Activated CD4-positive, alpha-beta memory T cell treated with anti-CD3 and anti-CD28 coated beads for 36 hours (primary cell): ENCODE measurements around the gene GPC3. TPM values are rescaled to one million over a fixed set of nuclear protein-coding genes. Genes with fewer than 3 reads are reported as not detected.
A peak's percentile ranks its signal among the peaks of the same experiment; 100 is the strongest.

ENCODE experiments used
- CTCF ChIA-PET: fragments of 350-600 bp; sonication (Branson Sonifier 250); formaldehyde crosslinking; loops from one replicate; lab custom pipeline; 2021; ENCODE audit warnings: antibody characterized with exemption, inconsistent platforms; lab: Charles Lee
- POLR2A ChIA-PET: fragments of 350-600 bp; sonication (Branson Sonifier 250); formaldehyde crosslinking; loops from one replicate; lab custom pipeline; 2021; ENCODE audit warnings: antibody characterized with exemption; lab: Charles Lee
- DNase-seq: peaks from one replicate; pipeline ENCODE4 v3.0.0-alpha.2; 2020
- H3K27ac Mint-ChIP-seq: one replicate; pipeline ENCODE4 v1.8.0; 2021; ENCODE audit warnings: mixed read lengths
- H3K27me3 Mint-ChIP-seq: one replicate; pipeline ENCODE4 v1.8.0; 2021; ENCODE audit warnings: mixed read lengths
- H3K36me3 Mint-ChIP-seq: one replicate; pipeline ENCODE4 v1.8.0; 2021; ENCODE audit warnings: mixed read lengths
- H3K4me1 Mint-ChIP-seq: one replicate; pipeline ENCODE4 v1.8.0; 2021; ENCODE audit warnings: low read depth, mixed read lengths
- H3K4me3 Mint-ChIP-seq: one replicate; pipeline ENCODE4 v1.8.0; 2021; ENCODE audit warnings: mild to moderate bottlenecking, mixed read lengths
- H3K9me3 Mint-ChIP-seq: one replicate; pipeline ENCODE4 v1.8.0; 2021; ENCODE audit warnings: mixed read lengths
- intact Hi-C: fragments of 100-400 bp; cut with micrococcal nuclease; formaldehyde crosslinking; loops from one replicate; pipeline ENCODE4 v1.15.1; 2023
- total RNA-seq, 2 experiments: library from RNA; stranded (reverse); gene quantifications; one replicate each; pipeline ENCODE4 v1.2.3, GENCODE V29; 2021

GPC3 gene
- total RNA-seq, 2 experiments from 2014 or later, result 0.14 to 0.39 TPM

GRCh38 chrX:134013524-134013923 lies 28.1 kb upstream of the GPC3 start:
- no peak for DNase-seq
- H3K9me3 Mint-ChIP-seq, result no peaks in the 10 kb centered on the region
- H3K27ac Mint-ChIP-seq, result no peak overlapping the region
- H3K4me1 Mint-ChIP-seq, result peaks cover 7% of the 10 kb centered on the region
- no peak overlapping the region for H3K4me3 Mint-ChIP-seq
- intact Hi-C loops, result loop anchor here (1.0 to 5.0 kb wide), 2 partner anchors 173 to 639 kb away; no protein-coding TSS in a partner anchor
- ChIA-PET POLR2A (interaction anchor here (0.6 kb wide), 1 partner anchor 175 kb away, joined by 3 read pairs; no protein-coding TSS in a partner anchor), CTCF (interaction anchor here (0.6 to 1.2 kb wide), 3 partner anchors 93 to 183 kb away, joined by 3 read pairs; no protein-coding TSS in a partner anchor)
- H3K36me3 Mint-ChIP-seq, result no peaks in the 10 kb centered on the region
- H3K27me3 Mint-ChIP-seq, result peaks cover 4% of the 10 kb centered on the region

- peaks cover 7% of the 10 kb centered on the region for H3K4me1 Mint-ChIP-seq
- H3K4me3 Mint-ChIP-seq, result no peak overlapping the region
- ChIA-PET CTCF (interaction anchor here (0.6 to 1.2 kb wide), 3 partner anchors 93 to 182 kb away, joined by 3 read pairs; no protein-coding TSS in a partner anchor), POLR2A (interaction anchor here (0.6 kb wide), 1 partner anchor 175 kb away, joined by 3 read pairs; no protein-coding TSS in a partner anchor)
- peaks cover 5% of the 10 kb centered on the region for H3K27me3 Mint-ChIP-seq
- no peak overlapping the region for H3K27ac Mint-ChIP-seq
- intact Hi-C loops, result loop anchor here (1.0 to 5.0 kb wide), 2 partner anchors 173 to 639 kb away; no protein-coding TSS in a partner anchor
- DNase-seq, result no peak
- no peaks in the 10 kb centered on the region for H3K36me3 Mint-ChIP-seq
- H3K9me3 Mint-ChIP-seq, result no peaks in the 10 kb centered on the region
Measured at GRCh38 chrX:134013092-134013497, 27.7 kb upstream of the GPC3 start.

- Mint-ChIP-seq H3K27ac (no peak overlapping the region), H3K36me3 (no peaks in the 10 kb centered on the region), H3K4me3 (no peak overlapping the region), H3K27me3 (peaks cover 4% of the 10 kb centered on the region), H3K4me1 (peaks cover 9% of the 10 kb centered on the region), H3K9me3 (no peaks in the 10 kb centered on the region)
- CTCF ChIA-PET, result no interaction called here
- no peak for DNase-seq
- POLR2A ChIA-PET, result no interaction called here
- intact Hi-C loops, result loop anchor here (5.0 kb wide), 1 partner anchor 642 kb away; no protein-coding TSS in a partner anchor
Measured at GRCh38 chrX:134010690-134011089, 25.3 kb upstream of the GPC3 start.

DNA sequence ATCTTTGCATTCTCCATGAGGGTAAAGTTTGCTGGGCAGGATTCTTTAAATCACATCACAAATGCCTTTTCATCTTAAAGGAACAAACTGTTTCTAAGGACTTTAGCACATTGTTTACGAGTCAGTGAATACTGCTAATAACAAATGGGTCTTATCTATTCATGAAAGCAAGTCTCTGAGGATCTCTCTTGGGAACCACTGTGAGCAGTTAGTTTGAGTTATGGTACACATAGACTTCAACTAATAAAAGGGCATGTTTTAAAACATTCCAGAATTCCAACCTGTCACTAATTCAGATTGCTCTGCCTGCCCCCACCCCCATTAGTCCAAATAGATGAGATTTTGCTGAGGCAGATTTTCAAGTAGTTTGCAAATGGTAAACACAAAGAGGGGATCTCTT lies 22.3 kb upstream of the GPC3 start:
- no peaks in the 10 kb centered on the region for H3K36me3 Mint-ChIP-seq
- POLR2A ChIA-PET, result no interaction called here
- intact Hi-C loops, result no loop called here
- H3K27ac Mint-ChIP-seq, result no peak overlapping the region
- peaks cover 4% of the 10 kb centered on the region for H3K27me3 Mint-ChIP-seq
- CTCF ChIA-PET, result interaction anchor here (0.7 kb wide), 1 partner anchor 7 kb away, joined by 3 read pairs; no protein-coding TSS in a partner anchor
- DNase-seq, result no peak
- no peaks in the 10 kb centered on the region for H3K9me3 Mint-ChIP-seq
- H3K4me3 Mint-ChIP-seq, result no peak overlapping the region
- peaks cover 3% of the 10 kb centered on the region for H3K4me1 Mint-ChIP-seq

DNA sequence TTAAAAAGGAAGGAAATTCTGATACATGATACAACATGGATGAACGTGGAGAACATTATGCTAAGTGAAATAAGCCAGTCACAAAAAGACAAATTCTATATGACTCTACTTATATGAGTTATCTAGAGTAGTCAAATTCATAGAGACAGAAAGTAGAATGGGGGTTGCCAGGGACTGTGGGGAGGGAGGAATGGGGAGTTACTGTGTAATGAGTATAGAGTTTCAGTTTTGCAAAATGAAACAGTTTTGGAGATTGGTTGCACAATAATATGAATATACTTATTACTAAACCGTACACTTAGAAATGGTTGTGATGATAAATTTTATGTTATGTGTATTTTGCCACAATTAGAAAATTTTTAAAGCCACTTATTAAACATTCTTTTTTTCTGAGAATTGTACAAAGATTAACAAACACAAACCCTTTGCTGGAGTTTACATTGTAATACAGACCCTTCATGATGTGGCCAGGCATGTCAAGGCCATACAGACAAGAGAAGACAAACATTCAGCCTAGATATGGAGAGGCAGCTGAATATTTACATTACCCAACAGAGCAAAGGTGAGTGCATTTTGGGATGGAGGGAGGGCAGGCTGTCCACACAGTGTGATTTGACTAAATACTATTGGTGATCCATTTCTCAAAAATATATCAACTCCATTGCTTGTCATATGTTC lies 21.2 kb upstream of the GPC3 start:
- no peaks in the 10 kb centered on the region for H3K36me3 Mint-ChIP-seq
- ChIA-PET POLR2A (no interaction called here), CTCF (no interaction called here)
- no peak overlapping the region for H3K4me3 Mint-ChIP-seq
- no peaks in the 10 kb centered on the region for H3K9me3 Mint-ChIP-seq
- peak; percentile 46 for DNase-seq
- no peak overlapping the region for H3K27ac Mint-ChIP-seq
- intact Hi-C loops, result loop anchor here (1.0 kb wide), 1 partner anchor 153 kb away; no protein-coding TSS in a partner anchor
- peaks cover 4% of the 10 kb centered on the region for H3K27me3 Mint-ChIP-seq
- H3K4me1 Mint-ChIP-seq, result peaks cover 2% of the 10 kb centered on the region

GRCh38 chrX:134004084-134004483 lies 18.7 kb upstream of the GPC3 start:
- H3K9me3 Mint-ChIP-seq, result no peaks in the 10 kb centered on the region
- H3K36me3 Mint-ChIP-seq, result no peaks in the 10 kb centered on the region

DNA sequence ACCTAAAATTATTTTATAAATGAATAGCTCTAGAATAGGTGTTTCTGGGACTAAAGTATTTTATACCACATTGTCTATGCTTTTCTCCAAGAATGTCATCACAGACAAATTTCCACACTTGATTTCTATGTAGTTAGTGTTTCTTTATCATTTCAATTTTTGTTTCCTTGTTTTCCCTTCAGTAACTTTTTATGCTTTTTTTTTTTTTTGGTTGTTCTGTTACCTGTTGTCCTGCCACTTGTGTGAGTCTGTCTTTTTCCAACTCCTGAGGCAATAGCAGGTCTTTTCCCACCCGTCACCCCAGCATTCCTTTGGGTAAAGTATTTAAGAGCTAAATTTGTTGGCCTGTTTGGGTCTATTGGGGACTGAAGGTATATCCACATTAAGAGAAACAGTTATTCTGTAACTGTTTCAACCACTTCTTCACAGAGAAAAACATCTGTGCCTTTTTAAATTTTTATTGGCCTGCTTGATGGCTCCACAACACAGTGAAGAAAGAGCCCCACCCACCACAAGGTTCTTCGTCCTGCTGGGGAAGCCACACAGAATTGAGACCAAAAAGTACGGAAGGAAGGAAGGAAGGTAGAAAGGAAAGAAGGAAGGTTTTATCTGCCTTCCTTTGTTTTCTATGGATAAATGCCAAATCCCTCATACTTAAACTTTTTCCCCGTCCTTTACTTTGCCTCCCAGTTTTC lies 17.7 kb upstream of the GPC3 start:
- DNase-seq, result no peak
- Mint-ChIP-seq H3K9me3 (no peaks in the 10 kb centered on the region), H3K4me3 (no peak overlapping the region), H3K36me3 (no peaks in the 10 kb centered on the region), H3K4me1 (peaks cover 2% of the 10 kb centered on the region), H3K27ac (no peak overlapping the region), H3K27me3 (peaks cover 3% of the 10 kb centered on the region)
- intact Hi-C loops, result no loop called here
- ChIA-PET CTCF (no interaction called here), POLR2A (no interaction called here)

More at GRCh38 chrX:134004084-134004483, 18.7 kb upstream of the GPC3 start:
- ChIA-PET CTCF (no interaction called here), POLR2A (no interaction called here)
- no peak for DNase-seq
- H3K27ac Mint-ChIP-seq, result no peak overlapping the region
- H3K4me1 Mint-ChIP-seq, result peaks cover 2% of the 10 kb centered on the region
- intact Hi-C loops, result no loop called here
- no peak overlapping the region for H3K4me3 Mint-ChIP-seq
- peaks cover 4% of the 10 kb centered on the region for H3K27me3 Mint-ChIP-seq

- H3K27me3 Mint-ChIP-seq, result no peaks in the 10 kb centered on the region
- intact Hi-C loops, result no loop called here
- POLR2A ChIA-PET, result no interaction called here
Measured at GRCh38 chrX:134000260-134001245, 15.2 kb upstream of the GPC3 start.

DNA sequence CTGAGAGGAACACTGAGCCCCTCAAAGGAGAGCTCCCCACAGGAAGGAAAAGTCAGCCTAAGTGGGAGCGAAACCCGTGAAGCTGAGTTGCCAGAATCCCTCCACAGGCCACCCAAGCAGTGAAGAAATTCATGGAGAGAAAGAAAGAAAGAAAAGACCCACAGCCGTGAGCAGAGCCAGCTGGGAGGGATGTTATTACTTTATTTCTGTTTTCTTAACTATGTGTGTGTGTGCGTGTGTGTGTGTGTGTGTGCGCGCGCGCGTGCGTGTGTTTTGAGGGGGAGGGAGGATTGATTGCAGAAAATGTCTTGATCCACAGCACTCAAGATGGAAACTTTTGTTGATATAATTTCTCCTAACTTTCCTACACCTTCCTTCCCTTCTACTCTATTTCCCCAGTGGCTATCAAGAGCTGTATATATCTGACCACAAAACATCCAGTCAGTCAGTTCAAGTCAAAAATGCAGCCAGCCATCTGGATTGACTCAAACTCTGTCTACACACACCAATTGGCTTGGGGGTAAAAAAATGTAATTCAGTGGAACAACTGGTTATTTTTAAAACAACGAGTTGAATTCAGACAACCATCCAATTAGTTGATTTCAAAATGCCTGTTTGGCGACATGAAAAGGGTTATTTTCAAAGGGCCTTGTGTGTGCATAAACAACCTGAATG lies 13.8 kb upstream of the GPC3 start:
- H3K27me3 Mint-ChIP-seq, result no peaks in the 10 kb centered on the region
- no peaks in the 10 kb centered on the region for H3K9me3 Mint-ChIP-seq
- H3K36me3 Mint-ChIP-seq, result no peaks in the 10 kb centered on the region
- intact Hi-C loops, result no loop called here
- CTCF ChIA-PET, result no interaction called here
- H3K27ac Mint-ChIP-seq, result no peak overlapping the region
- POLR2A ChIA-PET, result no interaction called here
- H3K4me3 Mint-ChIP-seq, result no peak overlapping the region
- DNase-seq, result no peak
- H3K4me1 Mint-ChIP-seq, result no peaks in the 10 kb centered on the region

More at GRCh38 chrX:134000260-134001245, 15.2 kb upstream of the GPC3 start:
- no peak overlapping the region for H3K27ac Mint-ChIP-seq
- CTCF ChIA-PET, result interaction anchor here (0.6 kb wide), 1 partner anchor 7 kb away, joined by 3 read pairs; no protein-coding TSS in a partner anchor
- H3K4me3 Mint-ChIP-seq, result no peak overlapping the region
- DNase-seq, result no peak
- no peaks in the 10 kb centered on the region for H3K36me3 Mint-ChIP-seq
- H3K9me3 Mint-ChIP-seq, result no peaks in the 10 kb centered on the region
- H3K4me1 Mint-ChIP-seq, result no peaks in the 10 kb centered on the region

DNA sequence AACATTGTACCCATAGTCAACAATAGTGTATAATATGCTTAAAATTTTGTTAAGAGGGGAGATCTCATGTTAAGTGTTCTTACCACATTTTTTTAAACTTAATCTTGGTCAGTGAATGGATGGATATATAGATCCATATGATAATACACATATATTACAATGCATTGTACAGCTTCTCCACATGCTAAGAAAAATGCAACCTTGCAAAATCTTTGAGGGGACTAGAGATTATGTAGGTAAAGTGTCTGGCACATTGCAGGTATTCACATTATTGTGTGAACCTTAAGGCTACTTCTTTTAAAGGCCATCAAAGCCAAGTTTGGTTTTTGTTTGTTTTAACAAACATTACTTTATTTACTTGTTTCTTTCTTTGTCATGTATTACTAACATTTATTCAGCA lies 10.4 kb upstream of the GPC3 start:
- intact Hi-C loops, result no loop called here
- DNase-seq, result no peak
- Mint-ChIP-seq H3K27ac (no peak overlapping the region), H3K9me3 (no peaks in the 10 kb centered on the region), H3K4me3 (no peak overlapping the region), H3K27me3 (peaks cover 3% of the 10 kb centered on the region), H3K4me1 (no peaks in the 10 kb centered on the region), H3K36me3 (no peaks in the 10 kb centered on the region)
- ChIA-PET CTCF (no interaction called here), POLR2A (no interaction called here)

- Mint-ChIP-seq H3K4me1 (no peaks in the 10 kb centered on the region), H3K9me3 (no peaks in the 10 kb centered on the region), H3K4me3 (no peak overlapping the region), H3K27ac (no peak overlapping the region), H3K27me3 (peaks cover 3% of the 10 kb centered on the region), H3K36me3 (no peaks in the 10 kb centered on the region)
- CTCF ChIA-PET, result no interaction called here
- DNase-seq, result no peak
- intact Hi-C loops, result no loop called here
- POLR2A ChIA-PET, result no interaction called here
Measured at GRCh38 chrX:133994576-133994975, 9.2 kb upstream of the GPC3 start.
